Measurements from ENCODE around the gene IMMT. TPM values are rescaled to one million over a fixed set of nuclear protein-coding genes. Genes with fewer than 3 reads are reported as not detected.

The IMMT gene
- total and polyA plus RNA-seq, 9 of the 15 experiments (the other 6 are each of a cell fraction or from before 2014, with no cell fraction given) = 119 to 294 (median 140) TPM

GRCh38 chr2:86174445-86174844 lies 20.8 kb downstream of the IMMT start:
- BruUV-seq (replicated peaks) = no TSS peak
- 88% methylated on average over 2 of the region's 2 CpGs for WGBS (ENCODE audit: insufficient coverage, low coverage, missing lambda C conversion rate)
- ATAC-seq (no peak), DNase-seq (ENCODE audit: extremely low read depth in 1 of 4, low spot score in 3 of 4) (no peak), FAIRE-seq (no peak)
- no peak overlapping the region for H2AFZ ChIP-seq (ENCODE audit: low read depth, low read length)
- H3K4me1 ChIP-seq (replicated peaks in 1 of 2; ENCODE audit: control insufficient read depth in 2 of 2, insufficient read depth in 2 of 2, low read length in 2 of 2) = no peaks in the 10 kb centered on the region
- ChIA-PET POLR2A (no interaction called here), CTCF (ENCODE audit: low intra/inter-chr PET ratio) (no interaction called here)
- H3K9me1 ChIP-seq (ENCODE audit: control insufficient read depth, insufficient read depth, low read length) = no peaks in the 10 kb centered on the region
- intact Hi-C loops (cut with micrococcal nuclease) (no loop called here), in situ Hi-C loops (cut with MboI) (no loop called here)
- no peak overlapping the region; the same call in 2 of the 3 replicates for H3K27ac ChIP-seq (ENCODE audit: extremely low read depth, low read depth, low read length)
- H3K36me3 ChIP-seq (ENCODE audit: control insufficient read depth, insufficient read depth, low read length) = peaks cover 89% of the 10 kb centered on the region
- TF ChIP-seq JUN (IDR thresholded peaks at IDR 0.05; ENCODE audit: borderline replicate concordance, low read depth, low read length) (no peak), JUN (CRISPR knock-in tag; IDR thresholded peaks at IDR 0.05; ENCODE audit: borderline replicate concordance) (no peak), TFE3 (CRISPR knock-in tag; IDR thresholded peaks at IDR 0.05) (no peak), POLR3A (IDR thresholded peaks at IDR 0.05; ENCODE audit: borderline replicate concordance, extremely low read depth, insufficient read depth, insufficient read length) (no peak)
- no peaks in the 10 kb centered on the region for H3K9me3 ChIP-seq (replicated peaks; ENCODE audit: control insufficient read depth, insufficient read depth, low read depth, low read length)
- H3K4me3 ChIP-seq = no peak overlapping the region
- no peaks in the 10 kb centered on the region for H3K27me3 ChIP-seq (ENCODE audit: control insufficient read depth in 2 of 2, insufficient read depth in 2 of 2, low read length in 2 of 2)
- H3K4me2 ChIP-seq (ENCODE audit: insufficient read depth, low read length) = no peak overlapping the region
- no peak overlapping the region for H3K9ac ChIP-seq (ENCODE audit: insufficient read depth in 1 of 2, low read depth in 2 of 2, low read length in 2 of 2)
- peaks cover 37% of the 10 kb centered on the region for H3K79me2 ChIP-seq (ENCODE audit: control insufficient read depth, insufficient read depth, low read length)
- no peaks in the 10 kb centered on the region for H4K20me1 ChIP-seq (replicated peaks; ENCODE audit: control insufficient read depth, insufficient read depth, low read length)

- in situ Hi-C loops (cut with MboI) = no loop called here
- Histone ChIP-seq H3K4me2 (ENCODE audit: insufficient read depth, low read length) (no peak overlapping the region), H3K4me1 (replicated peaks in 1 of 2; ENCODE audit: control insufficient read depth in 2 of 2, insufficient read depth in 2 of 2, low read length in 2 of 2) (no peaks in the 10 kb centered on the region), H3K9me3 (replicated peaks; ENCODE audit: control insufficient read depth, insufficient read depth, low read depth, low read length) (no peaks in the 10 kb centered on the region), H3K27ac (ENCODE audit: extremely low read depth, low read depth, low read length) (no peak overlapping the region), H3K36me3 (ENCODE audit: control insufficient read depth, insufficient read depth, low read length) (peaks cover 94% of the 10 kb centered on the region), H3K9ac (ENCODE audit: insufficient read depth in 1 of 2, low read depth in 2 of 2, low read length in 2 of 2) (no peak overlapping the region), H3K79me2 (ENCODE audit: control insufficient read depth, insufficient read depth, low read length) (peaks cover 33% of the 10 kb centered on the region), H3K27me3 (ENCODE audit: control insufficient read depth in 2 of 2, insufficient read depth in 2 of 2, low read length in 2 of 2) (no peaks in the 10 kb centered on the region), H2AFZ (ENCODE audit: low read depth, low read length) (no peak overlapping the region), H4K20me1 (replicated peaks; ENCODE audit: control insufficient read depth, insufficient read depth, low read length) (no peaks in the 10 kb centered on the region), H3K9me1 (ENCODE audit: control insufficient read depth, insufficient read depth, low read length) (no peaks in the 10 kb centered on the region), H3K4me3 (no peak overlapping the region)
- ChIA-PET CTCF (ENCODE audit: low intra/inter-chr PET ratio) (no interaction called here), POLR2A (interaction anchor here (0.7 to 1.5 kb wide), 3 partner anchors 11 to 22 kb away, joined by 3 to 5 read pairs (median 4); partner anchors contain the start of gene IMMT)
- TF ChIP-seq NFE2 (IDR thresholded peaks at IDR 0.05; ENCODE audit: low read depth) = no peak
- 34% methylated on average over 2 of the region's 2 CpGs for WGBS (ENCODE audit: insufficient coverage, low coverage, missing lambda C conversion rate)
- intact Hi-C loops (cut with micrococcal nuclease) = no loop called here
- no TSS peak for BruUV-seq (replicated peaks)
- no peak for DNase-seq (ENCODE audit: extremely low read depth in 1 of 4, low spot score in 3 of 4)
- no peak for FAIRE-seq
- ATAC-seq = no peak
Measured at GRCh38 chr2:86172610-86173009, 22.7 kb downstream of the IMMT start.

Data from K562 (cell line).